HepG2 (cell line): ENCODE results near the gene CNPY1. TPM values are rescaled to one million over a fixed set of nuclear protein-coding genes. Genes with fewer than 3 reads are reported as not detected.

Experiments
- polyA plus RNA-seq, 8 experiments: library from polyadenylated mRNA; depleted of rRNA in 3 of 8; stranded (reverse) in 7 of 8; unstranded in 1 of 8; fragments of >200 nt; fragmentation: Illumina TruSeq in 4 of 8; extraction: Trizol in 4 of 8; gene quantifications; 2 replicates each; pipeline versions ENCODE4 v1.2.1 to v1.2.3, GENCODE V29; 2011 to 2016; ENCODE audit warnings: low read depth in 4 of 8, missing spikeins in 1 of 8, mixed read lengths in 1 of 8; ENCODE audit not compliant: insufficient read depth in 1 of 8
- total RNA-seq, 5 experiments: library from RNA; depleted of rRNA; stranded (reverse); fragments of >200 nt; fragmentation: Illumina TruSeq; extraction: Trizol; gene quantifications; 2 replicates each; pipeline ENCODE4 v1.2.3, GENCODE V29; 2016; ENCODE audit warnings: low read depth in 1 of 5

CNPY1 gene
- total and polyA plus RNA-seq, 2 of the 13 experiments (the other 11 are each of a cell fraction or from before 2014, with no cell fraction given) = not detected

Other genes with a start within 250 kb of the CNPY1 start
- gene INSIG1, start 248.7 kb downstream of the CNPY1 start, total RNA-seq (2016; rRNA removed; fragmentation: Illumina TruSeq; extraction: Trizol) = 0.11 and 0.20 TPM in 2 replicates
- 0.07 and 0.16 TPM in 2 replicates for gene INSIG1, start 248.7 kb downstream of the CNPY1 start, polyA plus RNA-seq (2011; rRNA removed)
- not detected in 2 replicates for gene EN2, start 88.4 kb downstream of the CNPY1 start, total RNA-seq (2016; rRNA removed; fragmentation: Illumina TruSeq; extraction: Trizol)
- not detected in 2 replicates for gene EN2, start 88.4 kb downstream of the CNPY1 start, polyA plus RNA-seq (2011; rRNA removed)
- 22.3 and 28.9 TPM in 2 replicates for gene RBM33, start 98.1 kb upstream of the CNPY1 start, total RNA-seq (2016; rRNA removed; fragmentation: Illumina TruSeq; extraction: Trizol)
- 12.4 TPM in 2 replicates for gene RBM33, start 98.1 kb upstream of the CNPY1 start, polyA plus RNA-seq (2011; rRNA removed)